HG03108 (cell line): ENCODE results near the gene KDR.

ENCODE experiments used
- ATAC-seq: cut with Tn5 transposase; IDR thresholded peaks from one replicate; pipeline ENCODE4 v1.9.1; 2021; ENCODE audit warnings: moderate library complexity; ENCODE audit not compliant: unreplicated experiment

The KDR gene

DNA sequence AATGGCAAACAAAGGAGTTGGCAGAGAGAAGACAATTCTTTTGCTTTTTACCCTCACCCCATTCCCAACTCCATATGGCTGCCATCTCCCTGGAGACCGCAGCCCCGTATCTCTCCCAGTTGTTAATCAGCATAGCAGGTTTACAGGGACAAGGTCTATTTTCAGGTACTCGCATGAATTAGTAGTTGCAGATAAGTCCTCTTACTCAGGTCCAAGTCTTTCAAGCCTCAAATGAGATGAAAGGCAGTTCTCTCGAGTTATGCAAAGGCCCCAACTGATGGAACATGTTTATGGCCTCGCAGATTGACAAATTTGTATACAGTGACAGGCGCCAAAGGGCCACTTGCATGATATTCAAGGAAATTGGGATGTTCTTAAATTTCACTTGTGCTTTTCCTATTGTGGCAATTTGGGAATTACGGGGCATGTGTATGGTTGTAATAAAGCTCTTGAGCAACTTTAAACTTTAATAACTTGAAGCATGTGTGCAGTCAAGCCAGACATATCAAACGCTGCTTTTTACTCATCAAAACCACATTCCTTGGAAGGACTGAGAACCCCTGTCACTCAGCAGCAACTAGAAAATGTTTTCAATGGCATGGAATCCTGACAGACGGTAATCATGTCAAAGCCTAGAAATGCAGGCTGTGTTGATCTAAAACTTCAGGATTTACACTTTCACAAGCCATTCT, 45.1 kb downstream of the KDR start:
- ATAC-seq = no peak

GRCh38 chr4:55079451-55080173, 45.8 kb downstream of the KDR start:
- no peak for ATAC-seq

GRCh38 chr4:55078987-55079386, 46.4 kb downstream of the KDR start:
- no peak for ATAC-seq

- ATAC-seq = no peak
These were observed 47.8 kb downstream of the KDR start for GRCh38 chr4:55077577-55077976.

GRCh38 chr4:55075823-55076716, 49.3 kb downstream of the KDR start:
- no peak for ATAC-seq

DNA sequence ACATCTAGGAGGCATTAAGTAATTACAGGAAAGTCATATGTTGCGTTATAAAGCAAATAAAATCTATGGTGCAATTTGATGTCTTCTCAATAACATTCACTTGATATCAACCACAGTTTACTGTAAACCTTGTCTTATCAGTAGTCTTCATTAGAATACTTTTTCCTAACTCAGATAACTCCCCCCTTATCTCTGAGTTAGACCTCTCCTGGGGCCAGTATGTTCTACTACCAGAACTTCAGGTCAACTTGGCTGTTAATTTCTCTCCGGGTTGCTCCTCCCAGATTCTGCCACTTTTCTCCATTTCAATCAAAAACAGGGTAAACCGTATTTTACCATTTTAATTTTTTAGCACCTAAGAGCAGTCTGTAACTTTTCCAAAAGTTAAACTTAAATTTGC, 50.0 kb downstream of the KDR start:
- ATAC-seq = no peak

DNA sequence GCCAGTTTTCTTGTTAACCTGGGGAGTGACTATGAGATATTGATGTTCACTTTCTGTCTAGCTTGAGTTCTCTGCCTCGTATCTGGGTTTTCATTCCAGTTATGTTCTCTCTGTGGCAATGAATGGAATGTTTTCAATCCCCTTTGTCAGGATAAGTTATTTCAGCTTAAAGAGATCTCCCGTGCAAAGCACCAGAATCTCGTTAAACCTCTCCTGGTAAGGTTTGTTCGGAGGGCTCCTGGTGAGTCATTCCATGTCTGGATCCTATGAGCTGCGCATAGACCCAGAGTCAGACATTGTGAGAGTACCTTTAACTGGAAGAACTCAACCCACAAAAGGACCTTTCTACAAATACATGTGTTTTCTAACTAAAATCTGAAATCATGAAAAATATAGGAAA, 51.0 kb downstream of the KDR start:
- ATAC-seq = no peak

GRCh38 chr4:55071951-55072350, 53.4 kb downstream of the KDR start:
- no peak for ATAC-seq

DNA sequence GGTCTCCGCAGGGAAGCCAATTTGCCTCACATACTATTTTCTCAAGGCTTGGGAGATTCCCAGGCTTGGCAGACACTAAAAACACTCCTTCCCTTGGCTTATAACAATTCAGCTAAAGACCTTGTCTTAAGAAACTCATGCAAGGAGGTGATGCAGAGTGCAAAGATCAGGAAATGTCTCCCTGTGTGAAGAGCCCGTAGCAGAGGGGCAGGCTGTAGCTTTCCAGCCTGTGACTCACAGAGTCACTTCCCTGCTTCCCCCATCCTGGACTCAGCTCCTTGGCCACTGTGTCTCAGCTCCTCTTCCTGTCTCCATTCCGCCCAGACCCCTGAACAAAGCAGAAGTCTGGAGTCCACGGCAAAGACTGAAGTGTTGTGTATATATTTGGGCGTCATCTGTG, 56.1 kb downstream of the KDR start:
- ATAC-seq = no peak

- no peak for ATAC-seq
These were observed 56.9 kb downstream of the KDR start for GRCh38 chr4:55068522-55068921.

DNA sequence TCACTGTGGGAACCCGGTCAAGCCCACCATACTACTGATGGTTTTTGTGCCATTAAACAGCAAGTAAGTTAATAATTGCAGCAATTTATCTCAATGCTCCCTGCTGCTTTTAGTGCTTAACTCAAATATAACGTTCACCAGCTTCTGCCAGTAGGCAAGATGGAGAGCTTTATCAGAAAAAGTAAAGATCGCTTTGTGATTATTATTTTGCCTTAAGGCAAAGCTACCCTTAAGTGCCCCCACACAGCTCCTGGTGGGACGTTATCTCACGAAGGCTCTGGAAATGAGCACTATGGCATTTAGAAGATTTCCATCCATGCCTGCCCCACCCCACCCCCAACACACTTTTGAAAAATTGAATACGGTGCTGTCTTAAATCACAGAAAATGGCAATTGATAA, 59.4 kb downstream of the KDR start:
- ATAC-seq = no peak

- no peak for ATAC-seq
These were observed 69.9 kb downstream of the KDR start for GRCh38 chr4:55055529-55055928.

DNA sequence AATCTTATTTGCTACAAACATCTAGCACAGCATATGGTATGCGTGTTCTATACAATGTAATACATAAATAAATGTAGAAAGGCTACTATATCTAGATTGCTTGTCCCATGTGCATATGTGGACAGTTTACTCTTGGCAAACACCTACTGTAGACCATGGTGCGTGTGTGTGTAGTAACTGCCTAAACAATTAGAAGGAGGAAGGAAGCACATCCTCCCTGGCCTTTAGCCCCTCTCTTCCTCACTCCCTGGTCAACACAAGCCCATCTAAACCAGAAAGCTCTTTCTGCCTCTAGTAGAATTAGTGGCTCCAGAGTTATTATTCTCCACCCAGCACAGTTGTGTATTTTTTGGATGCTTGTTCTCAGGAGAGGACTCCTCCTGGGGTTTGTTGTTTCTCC, 73.9 kb downstream of the KDR start:
- no peak for ATAC-seq

GRCh38 chr4:55050418-55050950, 74.9 kb downstream of the KDR start:
- ATAC-seq = no peak

DNA sequence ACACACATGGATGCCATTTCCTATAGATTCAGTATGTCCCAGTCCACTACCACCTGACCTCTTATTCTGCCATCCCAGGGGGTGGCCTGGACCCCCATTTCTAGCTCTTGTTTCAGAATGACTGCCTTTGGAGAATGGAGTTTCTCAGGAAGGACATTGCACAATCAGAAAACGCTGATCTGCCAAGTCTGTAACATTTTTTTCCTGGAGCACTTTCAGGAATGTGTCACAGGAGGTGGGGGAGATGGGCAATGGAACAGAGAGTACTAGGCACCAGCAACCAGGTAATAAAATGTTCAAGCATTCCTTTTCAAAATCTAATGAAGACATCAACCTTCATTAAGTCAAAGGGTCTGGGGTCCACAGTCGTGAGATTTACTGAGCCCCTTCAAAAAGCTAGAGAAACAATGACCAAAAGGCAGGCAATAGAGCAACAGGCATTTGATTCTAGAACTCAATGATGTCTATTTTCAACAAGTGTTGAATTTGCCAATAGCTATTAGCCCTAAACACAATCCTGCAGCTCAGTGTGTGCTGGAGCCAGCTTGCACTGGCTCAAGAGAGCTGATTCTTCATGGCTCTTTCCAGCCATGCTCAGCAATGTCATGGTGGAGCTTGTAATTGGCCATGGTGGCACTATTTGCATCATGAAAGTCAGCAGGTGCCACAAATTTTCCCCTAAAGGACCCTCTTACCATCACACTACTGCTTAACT, 87.1 kb downstream of the KDR start:
- ATAC-seq = no peak

DNA sequence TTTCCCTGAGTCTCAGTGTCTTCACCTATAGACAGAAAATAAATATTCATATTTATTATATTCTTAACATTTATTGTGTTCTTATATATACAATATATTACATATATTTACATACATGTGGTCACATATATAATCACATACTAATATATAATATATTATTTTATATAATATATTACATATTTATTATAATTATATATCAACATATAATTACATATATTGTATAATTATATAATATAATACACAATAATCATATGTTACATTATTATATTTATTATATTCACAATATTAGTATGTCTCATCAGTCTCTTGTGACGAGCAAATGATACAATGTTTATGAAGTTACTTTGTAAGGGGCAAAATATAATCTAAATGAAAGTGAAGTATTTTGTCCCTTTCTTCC, 87.7 kb downstream of the KDR start:
- ATAC-seq = no peak

GRCh38 chr4:55036405-55036804, 89.0 kb downstream of the KDR start:
- ATAC-seq = no peak

DNA sequence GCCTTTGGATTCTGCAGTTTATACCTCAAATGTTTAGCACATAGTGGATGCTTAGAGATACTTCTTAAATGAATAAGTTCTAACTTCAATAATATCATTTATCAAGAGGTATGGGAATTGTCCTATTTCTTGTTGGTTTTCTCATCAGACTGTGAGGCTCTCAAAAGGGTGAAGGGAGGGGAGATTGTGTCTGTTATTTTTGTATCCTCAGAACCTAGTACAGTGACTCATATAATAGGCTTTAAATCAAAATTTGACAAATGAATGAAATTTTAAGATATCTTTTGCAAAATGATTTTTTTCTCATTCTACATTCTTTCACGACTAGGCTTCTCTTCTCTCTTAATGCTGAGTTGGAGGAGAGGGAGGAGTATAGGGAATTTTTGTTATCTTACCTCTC, 89.5 kb downstream of the KDR start:
- ATAC-seq = no peak

- no peak for ATAC-seq
These were observed 92.1 kb downstream of the KDR start for GRCh38 chr4:55033296-55033695.

GRCh38 chr4:55032788-55033187, 92.6 kb downstream of the KDR start:
- ATAC-seq = no peak

DNA sequence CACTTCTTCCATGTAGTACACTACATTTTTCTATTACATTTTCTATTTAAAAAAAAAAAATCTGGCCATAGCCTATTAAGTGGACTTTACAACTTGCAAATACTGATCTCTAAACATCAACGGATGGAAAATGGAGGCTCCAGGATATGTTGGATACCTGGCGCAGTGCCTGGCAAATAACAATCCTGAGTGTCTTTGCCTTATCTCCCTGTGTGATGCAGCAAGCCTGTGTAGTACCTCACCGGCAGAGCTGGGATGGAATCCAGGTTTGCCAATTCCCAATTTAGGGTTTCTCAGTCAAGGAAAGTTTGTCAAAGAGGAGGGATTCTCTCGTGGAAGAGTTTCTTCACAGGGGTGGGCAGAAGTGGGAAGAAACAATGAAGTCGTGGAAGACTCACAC, 93.2 kb downstream of the KDR start:
- ATAC-seq = no peak
